ENCODE measurements around the gene RAD51AP1.
A peak's percentile ranks its signal among the peaks of the same experiment; 100 is the strongest.

RAD51AP1 gene

DNA sequence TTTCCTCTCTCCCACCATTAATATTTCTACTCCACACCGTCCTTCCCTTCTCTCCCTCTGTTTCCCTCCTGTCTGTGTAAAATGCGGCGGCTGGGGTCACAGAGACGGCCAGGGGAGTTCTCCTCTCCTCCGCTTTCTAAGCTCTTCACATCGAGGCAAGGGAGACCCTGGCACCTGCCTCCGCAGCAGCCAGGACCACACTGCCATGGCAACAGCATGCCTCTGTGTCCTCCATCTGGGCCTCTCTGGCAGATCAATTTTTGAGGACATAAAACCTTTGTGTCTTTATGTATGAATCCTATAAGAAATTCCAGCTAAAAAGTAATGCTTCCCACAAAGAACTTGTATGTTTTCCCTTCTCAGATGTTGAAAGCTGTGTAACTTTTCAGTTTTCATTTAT is 64.7 kb downstream of the RAD51AP1 start:
- no peak for DNase-seq

DNA sequence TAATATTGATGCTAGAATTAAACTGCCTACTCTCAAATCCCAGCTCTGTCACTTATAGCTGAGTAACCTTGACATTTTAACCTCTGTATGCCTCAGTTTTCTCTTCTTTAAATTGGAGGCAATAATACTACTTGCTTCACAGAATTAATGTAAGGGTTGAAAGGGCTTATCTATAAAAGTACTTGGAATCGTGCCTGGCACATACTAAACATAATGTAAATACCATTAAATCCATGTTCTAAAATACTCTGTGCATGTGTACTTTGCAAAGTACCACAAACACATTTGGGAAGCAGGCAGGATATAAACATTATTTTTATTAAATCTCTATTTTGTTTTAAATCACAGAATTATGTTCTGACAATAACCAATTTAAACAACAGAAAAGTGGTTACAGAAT is 65.3 kb downstream of the RAD51AP1 start:
- no peak for DNase-seq

DNA sequence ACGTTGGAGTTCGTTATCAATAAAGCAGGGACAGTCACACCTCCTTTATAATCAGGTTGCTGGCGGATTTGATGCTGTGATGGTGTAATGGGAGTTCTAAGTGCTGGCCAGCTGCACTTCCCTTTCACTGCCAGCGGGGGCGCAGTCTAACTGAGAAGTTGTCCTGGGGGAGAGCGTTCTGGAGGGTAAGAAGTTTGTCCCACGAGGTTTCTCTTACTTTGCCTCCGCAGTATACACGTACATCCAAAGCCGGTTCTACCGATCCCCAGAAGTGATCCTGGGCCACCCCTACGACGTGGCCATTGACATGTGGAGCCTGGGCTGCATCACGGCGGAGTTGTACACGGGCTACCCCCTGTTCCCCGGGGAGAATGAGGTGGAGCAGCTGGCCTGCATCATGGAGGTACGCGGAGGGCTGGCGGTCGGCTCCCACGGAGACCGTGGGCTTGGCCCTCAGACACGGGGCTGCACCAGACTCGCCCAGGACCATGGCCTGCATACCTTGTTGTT is 66.0 kb downstream of the RAD51AP1 start:
- peak; percentile 65 for DNase-seq

DNA sequence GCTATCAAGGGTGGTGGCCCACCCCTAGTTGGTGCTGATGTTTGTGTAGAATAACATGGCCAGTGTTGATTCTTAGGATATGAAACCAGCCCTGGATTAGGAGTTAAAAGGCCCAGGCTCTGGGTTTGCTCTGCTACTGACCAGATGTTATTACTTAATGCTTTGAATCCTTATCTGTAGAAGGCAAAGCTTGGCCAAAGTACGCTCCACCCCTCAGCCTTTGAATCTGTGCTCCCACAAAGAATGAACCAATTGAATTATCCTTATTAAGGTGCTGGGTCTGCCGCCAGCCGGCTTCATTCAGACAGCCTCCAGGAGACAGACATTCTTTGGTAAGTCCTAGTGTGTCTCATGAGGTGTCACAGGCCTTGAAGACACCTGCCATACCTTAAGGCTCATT is 68.4 kb downstream of the RAD51AP1 start:
- DNase-seq: no peak

- no peak for DNase-seq
These were observed 70.4 kb downstream of the RAD51AP1 start for GRCh38 chr12:4609071-4609470.

Measured in NCI-H345 (cell line).